GM18505 (cell line): ENCODE data around the gene BRD3.

Experiments used
- ATAC-seq: cut with Tn5 transposase; IDR thresholded peaks from one replicate; pipeline ENCODE4 v1.9.1; 2021; ENCODE audit not compliant: unreplicated experiment
- POLR2A ChIP-seq: IDR thresholded peaks from 4 replicates; pipeline ENCODE4 v1.6.1; 2011; ENCODE audit warnings: borderline replicate concordance; ENCODE audit not compliant: insufficient read depth, insufficient read length; ENCODE audit errors: extremely low read depth

BRD3 gene

GRCh38 chr9:134053941-134054761 lies 13.7 kb downstream of the BRD3 start:
- TF ChIP-seq POLR2A: no peak

GRCh38 chr9:134053401-134053871 lies 14.4 kb downstream of the BRD3 start:
- no peak for TF ChIP-seq POLR2A
- ATAC-seq: no peak

More at GRCh38 chr9:134053941-134054761, 13.7 kb downstream of the BRD3 start:
- no peak for ATAC-seq

GRCh38 chr9:134052941-134053340 lies 14.9 kb downstream of the BRD3 start:
- ATAC-seq: no peak
- TF ChIP-seq POLR2A: no peak

DNA sequence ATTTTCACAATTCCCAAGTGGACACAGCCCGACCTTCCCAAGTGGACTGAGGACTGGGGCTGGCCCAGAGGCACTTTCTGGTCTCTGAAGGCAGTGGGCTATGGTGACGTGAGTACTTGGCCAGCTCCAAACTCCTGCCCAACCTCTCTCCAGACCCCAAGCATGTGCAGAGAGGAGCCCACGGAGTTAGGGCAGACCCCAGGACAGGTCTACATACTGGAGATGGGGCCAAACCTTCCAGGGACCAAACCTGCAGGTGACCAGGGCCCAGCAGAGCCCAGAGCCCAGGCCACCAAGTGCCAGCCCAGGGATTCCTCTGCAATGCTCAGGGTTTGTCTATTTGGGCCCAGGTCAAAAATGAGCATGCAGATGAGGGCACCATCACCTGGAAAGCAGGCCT lies 15.3 kb downstream of the BRD3 start:
- no peak for TF ChIP-seq POLR2A
- ATAC-seq: no peak

DNA sequence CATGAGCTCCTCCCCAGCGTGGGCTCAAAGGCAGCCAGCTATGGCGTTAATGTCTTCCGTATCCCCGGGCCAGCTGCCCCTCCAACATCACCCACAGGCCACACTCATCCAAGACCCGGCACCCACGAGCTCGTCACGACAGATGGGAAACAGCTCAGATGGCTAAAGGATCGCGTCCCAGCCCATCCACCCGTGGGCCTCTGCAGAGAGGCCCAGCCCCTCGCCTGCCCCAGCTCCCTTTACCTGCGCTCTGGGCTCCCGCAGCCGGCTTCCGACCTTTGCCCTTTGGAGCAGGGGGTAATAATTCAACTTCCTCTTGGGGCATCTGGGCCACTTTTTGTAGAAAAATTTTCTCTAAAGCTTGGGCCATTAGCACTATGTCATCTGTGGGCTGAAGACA lies 16.5 kb downstream of the BRD3 start:
- no peak for ATAC-seq
- no peak for TF ChIP-seq POLR2A

- no peak for ATAC-seq
- no peak for TF ChIP-seq POLR2A
These were observed 17.1 kb downstream of the BRD3 start for GRCh38 chr9:134050726-134051125.

- no peak for TF ChIP-seq POLR2A
- ATAC-seq: no peak
These were observed 17.8 kb downstream of the BRD3 start for GRCh38 chr9:134049772-134050588.

DNA sequence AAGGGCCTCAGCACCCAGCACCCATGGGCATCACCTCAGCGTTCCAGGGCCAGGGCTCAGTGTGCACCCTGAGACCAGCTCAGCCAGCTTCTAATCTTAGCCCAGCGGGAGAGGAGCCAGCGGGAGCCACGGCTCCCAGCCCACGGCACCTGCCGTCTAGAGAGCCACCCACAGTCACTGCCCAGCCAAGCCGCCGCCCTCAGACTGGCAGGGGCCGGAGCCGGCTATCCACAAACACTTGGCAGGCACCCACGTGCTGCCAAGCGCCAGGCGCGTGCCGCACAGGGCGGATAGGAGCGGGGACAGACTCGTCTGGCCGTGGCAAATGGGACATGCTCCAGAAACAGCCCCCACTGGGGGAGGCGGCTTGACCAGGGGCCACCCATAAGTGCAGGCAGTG lies 18.6 kb downstream of the BRD3 start:
- no peak for ATAC-seq

GRCh38 chr9:134048582-134048968 lies 19.3 kb downstream of the BRD3 start:
- no peak for TF ChIP-seq POLR2A
- no peak for ATAC-seq

More for the DNA sequence above, 18.6 kb downstream of the BRD3 start:
- no peak for TF ChIP-seq POLR2A

- no peak for TF ChIP-seq POLR2A
- ATAC-seq: no peak
These were observed 19.8 kb downstream of the BRD3 start for GRCh38 chr9:134047868-134048581.

DNA sequence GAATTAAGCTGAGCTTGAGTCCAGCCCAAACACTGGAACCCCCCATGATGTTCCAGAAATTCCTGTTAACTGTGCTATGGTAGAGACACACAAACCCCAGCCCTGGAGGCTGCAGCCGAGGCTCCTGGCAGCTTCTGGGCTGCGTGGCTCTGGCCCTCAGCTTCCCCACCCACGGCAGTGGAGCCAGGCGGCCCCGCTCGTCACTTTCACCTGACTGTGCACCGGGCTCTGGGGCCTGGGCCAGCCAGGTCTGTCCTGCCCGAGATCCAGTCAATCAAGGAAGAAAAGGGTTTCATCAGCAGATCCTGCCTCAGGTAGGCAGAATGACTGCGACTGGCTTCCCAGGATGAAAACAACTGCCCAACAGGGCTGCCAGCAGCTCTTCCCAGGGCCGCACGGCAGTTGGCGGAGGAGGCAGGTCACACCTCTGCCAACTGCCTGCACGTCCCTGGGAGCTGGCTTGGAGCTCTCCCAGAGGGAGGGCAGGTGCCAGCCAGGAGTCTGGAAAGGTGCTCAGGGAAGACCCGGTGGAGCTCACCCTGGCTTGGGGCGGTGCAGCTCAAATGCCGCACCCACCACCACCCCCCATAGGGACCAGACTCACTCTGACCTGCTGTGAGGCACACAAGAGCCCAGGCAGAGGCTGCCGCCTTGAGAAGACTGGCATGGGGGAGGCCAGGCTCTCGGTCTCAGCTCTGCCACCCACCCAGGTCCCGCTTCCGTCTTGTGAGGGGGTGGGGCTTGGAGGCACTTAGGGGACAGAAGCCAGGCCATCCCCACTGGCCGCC lies 20.7 kb downstream of the BRD3 start:
- TF ChIP-seq POLR2A: no peak
- no peak for ATAC-seq

DNA sequence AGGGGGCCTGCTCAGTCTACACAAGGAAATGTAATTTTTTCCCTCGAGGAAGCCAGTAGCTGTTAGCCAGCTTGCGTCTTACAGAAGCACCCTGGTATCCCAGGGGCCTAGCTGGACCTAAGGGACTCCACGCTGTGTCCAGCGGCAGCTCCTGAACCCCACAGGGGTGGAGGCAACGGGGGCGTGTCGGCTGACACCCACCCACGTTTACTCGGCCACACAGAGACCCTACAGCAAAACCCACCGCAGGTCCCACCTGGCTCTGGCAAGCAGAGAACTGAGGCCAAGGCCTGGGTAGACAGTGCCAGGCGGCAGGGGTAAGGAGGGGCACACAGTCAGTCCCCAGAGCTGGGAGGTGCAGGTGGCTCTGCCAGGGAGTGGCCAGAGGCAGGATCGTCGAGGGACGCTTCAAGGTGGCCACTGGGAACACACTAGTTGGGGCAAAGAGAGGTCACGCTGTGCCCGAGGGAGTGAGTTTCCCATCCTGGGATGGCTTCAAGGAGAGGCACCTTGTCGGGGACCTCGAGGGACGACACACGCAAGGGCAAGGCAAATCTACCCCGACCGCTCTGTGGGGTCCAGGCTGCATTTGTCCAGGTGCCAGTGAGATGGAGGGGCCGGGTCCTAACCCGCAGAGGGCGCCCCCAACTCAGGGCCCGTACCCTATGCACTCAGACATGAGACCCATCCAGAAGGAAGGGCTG lies 21.8 kb downstream of the BRD3 start:
- TF ChIP-seq POLR2A: no peak
- no peak for ATAC-seq
